ENCODE results near the gene HTR4.

Gene HTR4

GRCh38 chr5:148665431-148665830, 11.1 kb upstream of the HTR4 start:
- in situ Hi-C loops (cut with MboI; ENCODE audit: low sequenced_read_pairs) = no loop called here

- in situ Hi-C loops (cut with MboI; ENCODE audit: low sequenced_read_pairs) = no loop called here
These were observed 9.2 kb upstream of the HTR4 start for GRCh38 chr5:148663509-148663908.

- in situ Hi-C loops (cut with MboI; ENCODE audit: low sequenced_read_pairs) = no loop called here
These were observed 6.0 kb upstream of the HTR4 start for GRCh38 chr5:148660346-148660660.

DNA sequence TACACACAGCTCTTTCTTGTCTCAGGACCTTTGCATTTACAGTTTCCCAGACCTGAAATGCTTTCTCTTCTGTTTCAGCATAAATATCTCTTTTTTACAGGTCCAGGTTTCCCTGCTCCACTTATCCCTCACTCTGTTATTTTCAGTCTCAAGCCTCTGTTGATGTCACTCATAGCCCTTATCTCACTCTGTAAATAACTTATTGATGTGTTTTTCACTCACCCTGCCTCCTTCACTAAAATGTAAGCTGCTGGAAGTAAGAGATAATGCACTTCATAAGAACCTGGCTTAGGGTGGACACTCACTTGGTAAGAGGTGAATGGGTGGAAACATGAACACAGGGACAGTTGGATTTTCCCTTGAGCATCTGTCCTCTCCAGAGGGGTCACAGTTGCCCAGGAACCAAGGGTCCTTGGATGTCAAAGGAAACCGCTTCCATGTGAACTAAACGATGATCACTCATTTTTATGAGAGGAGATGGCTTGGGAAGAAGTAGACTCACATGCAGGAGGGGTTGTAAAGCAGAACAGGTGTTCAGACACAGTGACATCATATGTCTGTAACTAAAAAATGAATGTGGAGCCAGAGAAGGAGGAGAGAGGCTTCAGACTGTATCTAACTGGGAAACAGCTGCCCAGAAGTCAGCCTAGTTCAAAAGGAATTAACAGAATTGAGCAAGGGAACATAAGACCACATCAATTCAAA, 5.5 kb upstream of the HTR4 start:
- in situ Hi-C loops (cut with MboI; ENCODE audit: low sequenced_read_pairs) = no loop called here

- in situ Hi-C loops (cut with MboI; ENCODE audit: low sequenced_read_pairs) = no loop called here
These were observed 964 bp downstream of the HTR4 start for GRCh38 chr5:148653291-148653835.

GRCh38 chr5:148651528-148651927, 2.8 kb downstream of the HTR4 start:
- in situ Hi-C loops (cut with MboI; ENCODE audit: low sequenced_read_pairs) = no loop called here

DNA sequence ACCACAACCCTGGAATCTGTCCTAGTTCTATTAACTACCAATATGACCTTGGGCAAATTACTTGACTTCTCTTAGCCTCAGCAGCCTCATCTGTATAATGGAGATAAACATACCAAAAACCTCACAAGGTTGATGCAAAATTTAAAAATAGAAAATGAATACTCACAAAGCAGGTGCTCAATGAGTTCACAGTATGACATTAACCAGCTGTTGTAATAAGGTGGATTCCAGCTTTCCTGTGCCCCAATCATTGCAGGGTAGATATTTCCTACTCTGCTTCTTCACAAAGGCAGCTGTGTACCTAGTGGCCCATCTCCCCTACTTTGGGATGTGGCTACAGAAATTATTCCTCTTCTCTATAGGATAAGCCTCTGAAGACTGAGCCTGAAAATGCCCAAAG, 8.8 kb downstream of the HTR4 start:
- in situ Hi-C loops (cut with MboI; ENCODE audit: low sequenced_read_pairs) = no loop called here

DNA sequence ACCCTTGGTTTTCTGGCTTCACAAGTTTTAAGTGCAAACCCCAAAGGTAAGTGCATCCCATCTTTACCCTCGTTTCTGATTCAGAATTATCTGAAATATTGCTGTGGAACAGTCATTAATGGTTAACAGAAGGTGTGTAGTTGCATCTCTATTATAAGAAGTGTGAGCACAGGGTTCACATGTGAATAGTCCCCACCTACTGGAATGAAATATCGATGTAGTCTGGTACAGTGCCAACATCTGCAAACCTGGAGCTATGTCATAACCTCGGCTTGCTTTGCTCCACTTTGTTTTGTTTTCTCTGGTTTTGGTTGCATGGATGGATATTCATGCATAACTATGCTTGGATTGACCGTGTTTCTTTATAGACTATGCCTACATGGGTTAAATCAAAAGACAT, 12.6 kb downstream of the HTR4 start:
- in situ Hi-C loops (cut with MboI; ENCODE audit: low sequenced_read_pairs) = no loop called here

- in situ Hi-C loops (cut with MboI; ENCODE audit: low sequenced_read_pairs) = no loop called here
These were observed 13.9 kb downstream of the HTR4 start for GRCh38 chr5:148640471-148640870.

GRCh38 chr5:148639081-148639480, 15.2 kb downstream of the HTR4 start:
- in situ Hi-C loops (cut with MboI; ENCODE audit: low sequenced_read_pairs) = no loop called here

- in situ Hi-C loops (cut with MboI; ENCODE audit: low sequenced_read_pairs) = no loop called here
These were observed 18.0 kb downstream of the HTR4 start for GRCh38 chr5:148636353-148636752.

DNA sequence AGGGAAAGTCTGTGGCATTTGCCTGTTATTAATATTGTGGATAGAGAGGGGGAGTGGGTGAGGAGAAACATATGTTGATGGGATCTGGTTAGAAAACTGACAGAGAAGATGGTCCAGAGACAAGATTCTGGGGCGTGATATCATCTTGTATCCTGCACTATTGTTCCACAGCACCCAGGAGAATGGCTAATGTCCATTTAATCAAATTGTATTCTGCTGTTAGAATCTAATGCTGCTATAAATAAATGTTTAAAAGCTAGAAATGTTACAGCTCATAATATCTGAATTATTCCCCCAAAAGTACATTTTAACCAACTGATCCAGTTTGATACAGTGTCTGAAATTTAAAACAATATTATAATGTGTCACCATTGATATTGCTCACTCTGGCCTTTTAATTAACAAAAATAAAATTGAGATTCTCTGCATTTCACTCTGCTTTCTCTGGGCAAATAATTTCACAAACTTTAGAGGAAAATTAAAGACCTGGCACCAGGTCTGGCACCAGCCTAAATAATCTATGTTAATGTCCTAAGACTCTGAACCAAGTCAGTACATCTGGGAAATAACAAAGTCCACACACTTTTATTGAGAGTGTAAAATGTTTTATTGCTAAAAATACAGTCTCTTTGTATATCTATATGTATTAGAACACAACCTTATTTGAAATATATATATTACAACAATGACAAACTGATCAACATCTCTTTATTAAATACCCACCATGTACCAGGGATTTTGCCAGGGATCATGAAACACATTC, 18.8 kb downstream of the HTR4 start:
- in situ Hi-C loops (cut with MboI; ENCODE audit: low sequenced_read_pairs) = no loop called here

DNA sequence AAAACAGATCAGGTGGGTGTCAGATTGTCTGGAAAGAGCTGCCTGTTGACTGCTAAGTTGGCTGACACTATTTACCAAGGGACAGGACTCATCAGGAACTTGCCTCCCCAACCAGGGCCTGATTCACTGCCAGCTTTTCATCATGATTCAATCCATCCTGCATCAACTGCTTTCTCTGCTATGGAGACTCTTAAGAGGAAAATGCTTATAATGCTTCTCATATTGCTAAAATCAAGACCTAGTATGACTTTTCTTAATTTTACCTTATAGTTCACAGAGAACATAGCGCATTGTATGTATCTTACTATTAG, 21.3 kb downstream of the HTR4 start:
- in situ Hi-C loops (cut with MboI; ENCODE audit: low sequenced_read_pairs) = no loop called here

DNA sequence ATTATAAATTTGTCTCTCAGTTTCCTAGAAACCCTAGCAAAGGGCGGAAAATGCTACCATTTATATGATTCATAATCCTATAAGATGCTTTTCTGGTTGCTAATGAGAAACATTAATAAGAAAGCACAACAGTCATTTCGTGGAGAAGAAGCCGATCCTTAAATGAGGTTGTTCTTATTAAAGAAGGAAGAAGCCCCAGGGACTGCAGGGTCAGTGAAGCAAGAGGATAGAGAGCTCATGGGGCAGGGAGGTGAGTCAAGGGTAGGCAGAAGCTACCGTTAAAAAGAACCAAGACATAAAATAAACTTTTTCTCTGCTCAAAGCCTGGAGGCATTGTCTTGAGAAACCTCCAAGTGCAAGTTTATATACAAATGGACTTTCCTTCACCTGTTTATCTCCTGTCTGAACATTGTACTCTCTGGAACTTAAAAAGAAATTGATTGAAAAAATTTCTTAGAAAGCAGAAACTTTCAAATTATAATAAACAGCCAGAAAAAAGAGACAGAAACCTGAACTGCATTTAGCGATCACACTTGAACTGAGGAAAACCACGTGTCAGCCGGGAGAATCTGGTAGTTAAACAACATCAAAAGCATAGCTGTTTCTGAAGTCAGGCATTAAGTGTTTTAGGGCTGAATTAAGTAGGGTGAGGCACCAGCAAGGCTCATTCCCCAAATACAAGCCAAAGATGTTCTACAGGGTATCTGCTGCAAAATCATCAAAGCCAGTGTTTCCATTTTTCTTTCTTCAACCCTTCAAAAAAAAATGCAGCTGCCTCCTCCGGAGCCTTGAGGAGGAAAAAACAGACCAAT, 21.9 kb downstream of the HTR4 start:
- in situ Hi-C loops (cut with MboI; ENCODE audit: low sequenced_read_pairs) = no loop called here

- in situ Hi-C loops (cut with MboI; ENCODE audit: low sequenced_read_pairs) = no loop called here
These were observed 27.3 kb downstream of the HTR4 start for GRCh38 chr5:148626986-148627385.

GRCh38 chr5:148626081-148626613, 28.2 kb downstream of the HTR4 start:
- in situ Hi-C loops (cut with MboI; ENCODE audit: low sequenced_read_pairs) = no loop called here

DNA sequence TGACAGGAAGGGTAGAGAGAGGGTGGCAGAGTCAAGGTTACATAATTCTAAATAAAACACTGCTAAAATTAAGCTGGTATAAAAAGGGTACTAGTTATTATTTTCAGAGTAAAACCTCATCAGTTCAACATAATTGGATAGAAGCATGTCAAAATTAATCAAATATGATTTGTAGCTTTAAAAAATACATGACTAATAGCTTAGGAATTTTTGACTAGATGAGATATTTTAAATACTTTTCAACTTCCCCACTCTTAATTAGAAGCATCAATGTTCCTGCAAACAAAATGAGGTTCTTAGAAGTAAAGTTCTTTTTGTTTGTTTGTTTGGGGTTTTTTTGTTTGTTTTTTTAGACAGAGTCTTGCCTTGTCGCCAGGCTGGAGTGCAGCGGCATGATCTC, 29.1 kb downstream of the HTR4 start:
- in situ Hi-C loops (cut with MboI; ENCODE audit: low sequenced_read_pairs) = no loop called here

DNA sequence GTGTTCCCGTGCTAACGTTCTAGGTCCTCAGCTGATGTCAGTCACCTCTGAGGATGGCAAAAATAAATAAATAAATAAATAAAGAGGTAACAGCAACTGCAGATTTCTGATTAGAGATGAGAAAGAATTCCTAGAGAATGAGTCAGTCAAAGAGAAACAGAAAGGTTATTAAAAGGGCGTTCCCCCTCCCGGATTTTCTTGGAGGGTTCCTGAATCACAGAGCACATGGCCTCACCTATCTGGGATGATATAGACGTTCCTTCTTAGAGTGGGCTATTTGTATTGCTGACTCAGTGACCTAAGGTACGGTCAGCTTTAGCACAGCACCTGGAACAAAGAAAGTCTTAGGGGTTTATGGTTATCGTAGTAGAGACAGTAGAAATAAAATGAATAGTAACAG, 30.6 kb downstream of the HTR4 start:
- in situ Hi-C loops (cut with MboI; ENCODE audit: low sequenced_read_pairs) = no loop called here

- in situ Hi-C loops (cut with MboI; ENCODE audit: low sequenced_read_pairs) = no loop called here
These were observed 31.2 kb downstream of the HTR4 start for GRCh38 chr5:148623101-148623500.

DNA sequence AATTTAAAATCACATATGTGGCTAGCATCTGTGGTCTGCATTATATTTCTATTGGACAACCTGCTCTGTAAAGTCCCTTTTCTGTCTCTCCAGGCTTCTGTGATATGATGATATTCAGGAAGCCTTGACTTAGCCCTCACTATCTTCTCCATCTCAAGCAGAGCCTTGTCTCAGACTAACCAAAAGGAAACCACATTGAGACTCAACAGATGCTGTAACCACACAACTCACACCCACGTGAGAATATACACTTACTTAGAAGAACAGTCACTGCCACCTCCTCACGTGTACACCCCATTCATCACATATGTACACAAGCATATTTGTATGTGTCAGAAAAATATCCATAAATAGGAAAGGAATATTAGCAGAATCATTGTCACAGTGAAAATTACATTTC, 33.6 kb downstream of the HTR4 start:
- in situ Hi-C loops (cut with MboI; ENCODE audit: low sequenced_read_pairs) = no loop called here

GRCh38 chr5:148620091-148620490, 34.2 kb downstream of the HTR4 start:
- in situ Hi-C loops (cut with MboI; ENCODE audit: low sequenced_read_pairs) = no loop called here

DNA sequence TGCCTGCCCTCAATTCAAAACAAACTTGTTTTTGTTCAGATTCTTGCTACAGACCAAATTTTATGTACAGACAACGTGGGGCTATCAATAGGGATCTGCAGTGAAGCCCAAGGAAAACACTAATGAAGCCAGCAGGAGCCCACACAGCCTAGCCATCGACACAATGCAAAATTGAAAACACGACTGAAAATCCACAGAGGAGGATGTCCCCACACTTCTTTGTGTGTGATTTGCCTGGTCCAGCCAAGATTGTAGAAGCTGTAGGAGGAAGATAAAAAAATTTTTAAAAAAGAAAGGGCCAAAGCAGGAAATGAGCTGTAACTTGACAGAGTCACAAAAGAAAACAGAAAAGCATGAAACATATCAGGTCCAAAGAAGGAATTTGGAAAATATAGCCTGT, 34.8 kb downstream of the HTR4 start:
- in situ Hi-C loops (cut with MboI; ENCODE audit: low sequenced_read_pairs) = no loop called here
